ENCODE data around the gene GIPR. TPM values are rescaled to one million over a fixed set of nuclear protein-coding genes. Genes with fewer than 3 reads are reported as not detected.

The GIPR gene
- total and polyA plus RNA-seq, 2 of the 13 experiments (the other 11 are each of a cell fraction or from before 2014, with no cell fraction given): 0.15 to 1.2 TPM

GRCh38 chr19:45730368-45731288 is 62.6 kb downstream of the GIPR start, which contains the start of gene FBXO46 (continued):
- TF ChIP-seq CSRNP1 (CRISPR knock-in tag; IDR thresholded peaks at IDR 0.05) (no peak), ZNF543 (CRISPR knock-in tag; IDR thresholded peaks at IDR 0.05) (no peak), MEF2D (CRISPR knock-in tag; IDR thresholded peaks at IDR 0.05) (peak; percentile 66), HMGXB4 (CRISPR knock-in tag; IDR thresholded peaks at IDR 0.05; ENCODE audit: borderline replicate concordance in 1 of 2, low read depth in 1 of 2) (peak; percentile 38 to 92; a peak in 2 of 4 replicates), ZNF501 (CRISPR knock-in tag; IDR thresholded peaks at IDR 0.05) (peak; percentile 81), ZKSCAN5 (CRISPR knock-in tag; IDR thresholded peaks at IDR 0.05) (no peak), ZNF496 (CRISPR knock-in tag; IDR thresholded peaks at IDR 0.05; ENCODE audit: insufficient replicate concordance) (no peak), MIXL1 (CRISPR knock-in tag; IDR thresholded peaks at IDR 0.05) (peak; percentile 92), CHD4 (IDR thresholded peaks at IDR 0.05; ENCODE audit: borderline replicate concordance, low read length) (no peak), ZNF138 (CRISPR knock-in tag; IDR thresholded peaks at IDR 0.05; ENCODE audit: low read depth) (no peak), SYNCRIP (IDR thresholded peaks at IDR 0.05; ENCODE audit: insufficient read depth, low read depth, low read length) (no peak), ETS1 (CRISPR knock-in tag; IDR thresholded peaks at IDR 0.05) (no peak), CREB1 (IDR thresholded peaks at IDR 0.05) (peak; percentile 49; the same call in 1 of the 2 replicates), CREB1 (CRISPR knock-in tag; IDR thresholded peaks at IDR 0.05) (peak; percentile 79), ZNF704 (CRISPR knock-in tag; IDR thresholded peaks at IDR 0.05; ENCODE audit: borderline replicate concordance) (no peak), CENPT (CRISPR knock-in tag; IDR thresholded peaks at IDR 0.05; ENCODE audit: low read depth) (no peak), ZNF780A (CRISPR knock-in tag; IDR thresholded peaks at IDR 0.05) (no peak), ZNF180 (CRISPR knock-in tag; IDR thresholded peaks at IDR 0.05; ENCODE audit: borderline replicate concordance, low read depth) (no peak), SALL2 (CRISPR knock-in tag; IDR thresholded peaks at IDR 0.05) (peak; percentile 65; the same call in 1 of the 2 replicates), ZNF205 (CRISPR knock-in tag; IDR thresholded peaks at IDR 0.05) (no peak), ZSCAN29 (CRISPR knock-in tag; conservative IDR thresholded peaks at IDR 0.05) (0 out of 2 replicates have a peak, but pooled peaks have one; percentile 47)
